Activated naive CD8-positive, alpha-beta T cell (primary cell): ENCODE results near the gene RABGAP1L.
"Not testable (repeated sequence)": the region's sequence is repeated elsewhere in the genome, so short reads cannot be mapped to it uniquely, and the experiment has no call there.

Source experiments
- H3K27ac Mint-ChIP-seq: one replicate; pipeline ENCODE4 v1.8.0; 2021; ENCODE audit warnings: mixed read lengths
- H3K27me3 Mint-ChIP-seq: one replicate; pipeline ENCODE4 v1.8.0; 2021; ENCODE audit warnings: mixed read lengths
- H3K36me3 Mint-ChIP-seq: one replicate; pipeline ENCODE4 v1.8.0; 2021; ENCODE audit warnings: mixed read lengths
- H3K4me1 Mint-ChIP-seq: one replicate; pipeline ENCODE4 v1.8.0; 2021; ENCODE audit warnings: low read depth, mixed read lengths
- H3K4me3 Mint-ChIP-seq: one replicate; pipeline ENCODE4 v1.8.0; 2021; ENCODE audit warnings: mild to moderate bottlenecking, mixed read lengths
- H3K9me3 Mint-ChIP-seq: one replicate; pipeline ENCODE4 v1.8.0; 2021; ENCODE audit warnings: low read depth, mixed read lengths

RABGAP1L gene

GRCh38 chr1:174409801-174410200, 250.5 kb downstream of the RABGAP1L start:
- H3K4me3 Mint-ChIP-seq, H3K27ac Mint-ChIP-seq, H3K27me3 Mint-ChIP-seq: not testable (repeated sequence)

GRCh38 chr1:174413632-174414031, 254.3 kb downstream of the RABGAP1L start:
- Mint-ChIP-seq H3K9me3 (peaks cover 15% of the 10 kb centered on the region), H3K27ac (no peak overlapping the region), H3K4me3 (no peak overlapping the region), H3K4me1 (peaks cover 22% of the 10 kb centered on the region), H3K27me3 (no peaks in the 10 kb centered on the region), H3K36me3 (peaks cover 23% of the 10 kb centered on the region)

More at GRCh38 chr1:174409801-174410200, 250.5 kb downstream of the RABGAP1L start:
- Mint-ChIP-seq H3K36me3 (peaks cover 30% of the 10 kb centered on the region), H3K4me1 (peaks cover 24% of the 10 kb centered on the region), H3K9me3 (peaks cover 22% of the 10 kb centered on the region)

- Mint-ChIP-seq H3K4me3 (no peak overlapping the region), H3K27me3 (no peaks in the 10 kb centered on the region), H3K27ac (no peak overlapping the region), H3K9me3 (peaks cover 14% of the 10 kb centered on the region), H3K36me3 (peaks cover 23% of the 10 kb centered on the region), H3K4me1 (peaks cover 25% of the 10 kb centered on the region)
These were observed 254.9 kb downstream of the RABGAP1L start for GRCh38 chr1:174414203-174414602.

- Mint-ChIP-seq H3K27ac (no peak overlapping the region), H3K4me3 (no peak overlapping the region), H3K36me3 (peaks cover 16% of the 10 kb centered on the region), H3K4me1 (peaks cover 29% of the 10 kb centered on the region), H3K27me3 (no peaks in the 10 kb centered on the region), H3K9me3 (peaks cover 10% of the 10 kb centered on the region)
These were observed 256.2 kb downstream of the RABGAP1L start for GRCh38 chr1:174415506-174415905.

GRCh38 chr1:174417921-174418320, 258.6 kb downstream of the RABGAP1L start:
- no peak overlapping the region for H3K27ac Mint-ChIP-seq
- peaks cover 8% of the 10 kb centered on the region for H3K36me3 Mint-ChIP-seq
- no peaks in the 10 kb centered on the region for H3K9me3 Mint-ChIP-seq
- peaks cover 17% of the 10 kb centered on the region for H3K4me1 Mint-ChIP-seq
- no peak overlapping the region for H3K4me3 Mint-ChIP-seq
- H3K27me3 Mint-ChIP-seq = no peaks in the 10 kb centered on the region

GRCh38 chr1:174425121-174425520, 265.8 kb downstream of the RABGAP1L start:
- H3K9me3 Mint-ChIP-seq = no peaks in the 10 kb centered on the region
- no peaks in the 10 kb centered on the region for H3K27me3 Mint-ChIP-seq
- no peak overlapping the region for H3K27ac Mint-ChIP-seq

GRCh38 chr1:174426153-174426552, 266.8 kb downstream of the RABGAP1L start:
- Mint-ChIP-seq H3K4me1 (no peaks in the 10 kb centered on the region), H3K9me3 (no peaks in the 10 kb centered on the region), H3K27me3 (no peaks in the 10 kb centered on the region), H3K27ac (no peak overlapping the region), H3K4me3 (no peak overlapping the region), H3K36me3 (peaks cover 8% of the 10 kb centered on the region)

More at GRCh38 chr1:174425121-174425520, 265.8 kb downstream of the RABGAP1L start:
- Mint-ChIP-seq H3K4me3 (no peak overlapping the region), H3K4me1 (no peaks in the 10 kb centered on the region), H3K36me3 (peaks cover 11% of the 10 kb centered on the region)

- Mint-ChIP-seq H3K27ac (no peak overlapping the region), H3K27me3 (no peaks in the 10 kb centered on the region), H3K9me3 (no peaks in the 10 kb centered on the region), H3K36me3 (peaks cover 6% of the 10 kb centered on the region), H3K4me3 (no peak overlapping the region), H3K4me1 (no peaks in the 10 kb centered on the region)
These were observed 268.7 kb downstream of the RABGAP1L start for GRCh38 chr1:174428033-174428432.

- Mint-ChIP-seq H3K27me3 (no peaks in the 10 kb centered on the region), H3K4me1 (no peaks in the 10 kb centered on the region), H3K36me3 (peaks cover 6% of the 10 kb centered on the region), H3K27ac (no peak overlapping the region), H3K4me3 (no peak overlapping the region), H3K9me3 (no peaks in the 10 kb centered on the region)
These were observed 269.4 kb downstream of the RABGAP1L start for GRCh38 chr1:174428739-174429138.

GRCh38 chr1:174433451-174433850, 274.1 kb downstream of the RABGAP1L start:
- Mint-ChIP-seq H3K27ac (no peak overlapping the region), H3K36me3 (peaks cover 9% of the 10 kb centered on the region), H3K9me3 (no peaks in the 10 kb centered on the region), H3K27me3 (no peaks in the 10 kb centered on the region), H3K4me1 (no peaks in the 10 kb centered on the region), H3K4me3 (no peak overlapping the region)

- Mint-ChIP-seq H3K4me1 (no peaks in the 10 kb centered on the region), H3K9me3 (no peaks in the 10 kb centered on the region), H3K36me3 (peaks cover 3% of the 10 kb centered on the region), H3K27me3 (no peaks in the 10 kb centered on the region), H3K4me3 (no peak overlapping the region), H3K27ac (no peak overlapping the region)
These were observed 286.0 kb downstream of the RABGAP1L start for GRCh38 chr1:174445351-174445750.

GRCh38 chr1:174445817-174446216, 286.5 kb downstream of the RABGAP1L start:
- H3K9me3 Mint-ChIP-seq = no peaks in the 10 kb centered on the region
- no peaks in the 10 kb centered on the region for H3K4me1 Mint-ChIP-seq
- no peaks in the 10 kb centered on the region for H3K27me3 Mint-ChIP-seq
- H3K36me3 Mint-ChIP-seq = peaks cover 3% of the 10 kb centered on the region
- H3K4me3 Mint-ChIP-seq = no peak overlapping the region
- no peak overlapping the region for H3K27ac Mint-ChIP-seq

- Mint-ChIP-seq H3K9me3 (no peaks in the 10 kb centered on the region), H3K36me3 (peaks cover 3% of the 10 kb centered on the region), H3K27me3 (no peaks in the 10 kb centered on the region), H3K4me3 (no peak within 1 kb of the TSS), H3K4me1 (no peaks in the 10 kb centered on the region), H3K27ac (no peak within 1 kb of the TSS)
These were observed 288.7 kb downstream of the RABGAP1L start, which contains the start of gene GPR52 for GRCh38 chr1:174447866-174448530. Gene GPR52, plus strand, starts transcription at chr1:174447964. Its CDS starts 148 bp downstream, at chr1:174448112.

- no peaks in the 10 kb centered on the region for H3K27me3 Mint-ChIP-seq
- H3K4me1 Mint-ChIP-seq = no peaks in the 10 kb centered on the region
- H3K4me3 Mint-ChIP-seq = no peak overlapping the region
- no peak overlapping the region for H3K27ac Mint-ChIP-seq
- H3K36me3 Mint-ChIP-seq = peaks cover 3% of the 10 kb centered on the region
- H3K9me3 Mint-ChIP-seq = no peaks in the 10 kb centered on the region
These were observed 289.2 kb downstream of the RABGAP1L start for GRCh38 chr1:174448531-174448883.

GRCh38 chr1:174448974-174449373, 289.7 kb downstream of the RABGAP1L start:
- Mint-ChIP-seq H3K4me1 (no peaks in the 10 kb centered on the region), H3K36me3 (peaks cover 3% of the 10 kb centered on the region), H3K4me3 (no peak overlapping the region), H3K9me3 (no peaks in the 10 kb centered on the region), H3K27me3 (no peaks in the 10 kb centered on the region), H3K27ac (no peak overlapping the region)

GRCh38 chr1:174451408-174451807, 292.1 kb downstream of the RABGAP1L start:
- Mint-ChIP-seq H3K27me3 (no peaks in the 10 kb centered on the region), H3K36me3 (peaks cover 3% of the 10 kb centered on the region), H3K27ac (no peak overlapping the region)

More at GRCh38 chr1:174451408-174451807, 292.1 kb downstream of the RABGAP1L start:
- Mint-ChIP-seq H3K9me3 (no peaks in the 10 kb centered on the region), H3K4me1 (no peaks in the 10 kb centered on the region), H3K4me3 (no peak overlapping the region)
